Neutrophil (primary cell): ENCODE data around the gene IFIT1.

Experiments used
- H3K27ac ChIP-seq: fragments of 200-600 bp; sonication (generic); 2 replicates; pipeline ENCODE4 v1.5.1; 2016; ENCODE audit warnings: mild to moderate bottlenecking, moderate library complexity
- H3K27me3 ChIP-seq: fragments of 200-600 bp; sonication (generic); 2 replicates; pipeline ENCODE4 v1.6.0; 2016; ENCODE audit warnings: mild to moderate bottlenecking
- H3K36me3 ChIP-seq: fragments of 200-600 bp; sonication (generic); 2 replicates; pipeline ENCODE4 v1.5.1; 2017
- H3K4me1 ChIP-seq, 2 experiments: fragments of 200-600 bp in 1 of 2; sonication (generic) in 1 of 2; 1 replicate in 1 of 2; 2 replicates in 1 of 2; pipeline versions ENCODE4 v1.5.1 to v1.6.1; 2013 to 2016; ENCODE audit warnings: low read depth in 1 of 2, low read length in 1 of 2, mild to moderate bottlenecking in 1 of 2, moderate library complexity in 1 of 2; ENCODE audit not compliant: control insufficient read depth in 1 of 2, insufficient read depth in 1 of 2
- H3K4me3 ChIP-seq, 2 experiments: fragments of 200-600 bp in 1 of 2; sonication (generic) in 1 of 2; 1 replicate in 1 of 2; 2 replicates in 1 of 2; pipeline ENCODE4 v1.5.1; 2013 to 2016; ENCODE audit warnings: low read depth in 1 of 2, low read length in 1 of 2, mild to moderate bottlenecking in 1 of 2, moderate library complexity in 1 of 2
- H3K9me3 ChIP-seq: fragments of 200-600 bp; sonication (generic); 2 replicates; pipeline ENCODE4 v1.5.1; 2016
- TF ChIP-seq, protein P1 (sequence below): fragments of 200-600 bp; sonication (generic); IDR thresholded peaks from 2 replicates; pipeline ENCODE4 v1.5.1; 2016; ENCODE audit warnings: antibody characterized with exemption

Gene IFIT1

DNA sequence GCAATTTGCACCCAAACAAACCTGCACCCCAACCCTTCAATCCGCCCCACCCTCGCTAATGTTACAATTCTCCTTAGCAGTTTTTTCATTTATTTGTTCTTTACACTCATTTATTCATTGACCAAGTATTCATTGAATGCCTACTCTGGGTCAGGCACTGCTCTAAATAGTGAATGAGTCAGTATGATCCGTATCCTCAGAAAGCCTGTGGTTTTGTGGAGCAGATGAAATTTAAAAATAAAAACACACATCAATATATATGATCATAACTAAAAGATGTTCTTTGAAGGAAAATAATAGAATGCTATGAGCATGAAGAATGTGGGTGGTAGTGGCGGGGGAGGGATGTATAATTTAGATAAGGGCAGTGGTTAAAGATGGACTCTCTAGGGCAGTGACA is 35.2 kb downstream of the IFIT1 start:
- Histone ChIP-seq H3K36me3 (no peaks in the 10 kb centered on the region), H3K9me3 (no peaks in the 10 kb centered on the region), H3K4me1 (no peaks in the 10 kb centered on the region), H3K4me3 (no peak overlapping the region), H3K27ac (no peak overlapping the region), H3K27me3 (peaks cover 7% of the 10 kb centered on the region)
- TF ChIP-seq, protein P1, sequence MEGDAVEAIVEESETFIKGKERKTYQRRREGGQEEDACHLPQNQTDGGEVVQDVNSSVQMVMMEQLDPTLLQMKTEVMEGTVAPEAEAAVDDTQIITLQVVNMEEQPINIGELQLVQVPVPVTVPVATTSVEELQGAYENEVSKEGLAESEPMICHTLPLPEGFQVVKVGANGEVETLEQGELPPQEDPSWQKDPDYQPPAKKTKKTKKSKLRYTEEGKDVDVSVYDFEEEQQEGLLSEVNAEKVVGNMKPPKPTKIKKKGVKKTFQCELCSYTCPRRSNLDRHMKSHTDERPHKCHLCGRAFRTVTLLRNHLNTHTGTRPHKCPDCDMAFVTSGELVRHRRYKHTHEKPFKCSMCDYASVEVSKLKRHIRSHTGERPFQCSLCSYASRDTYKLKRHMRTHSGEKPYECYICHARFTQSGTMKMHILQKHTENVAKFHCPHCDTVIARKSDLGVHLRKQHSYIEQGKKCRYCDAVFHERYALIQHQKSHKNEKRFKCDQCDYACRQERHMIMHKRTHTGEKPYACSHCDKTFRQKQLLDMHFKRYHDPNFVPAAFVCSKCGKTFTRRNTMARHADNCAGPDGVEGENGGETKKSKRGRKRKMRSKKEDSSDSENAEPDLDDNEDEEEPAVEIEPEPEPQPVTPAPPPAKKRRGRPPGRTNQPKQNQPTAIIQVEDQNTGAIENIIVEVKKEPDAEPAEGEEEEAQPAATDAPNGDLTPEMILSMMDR, result no peak

- Histone ChIP-seq H3K36me3 (no peaks in the 10 kb centered on the region), H3K27me3 (peaks cover 19% of the 10 kb centered on the region), H3K9me3 (no peaks in the 10 kb centered on the region), H3K27ac (no peak overlapping the region), H3K4me1 (no peaks in the 10 kb centered on the region), H3K4me3 (no peak overlapping the region)
- TF ChIP-seq, protein P1, result no peak
Measured at GRCh38 chr10:89428877-89429276, 36.5 kb downstream of the IFIT1 start.

GRCh38 chr10:89431977-89432376 is 39.6 kb downstream of the IFIT1 start:
- H3K4me1 ChIP-seq, result no peaks in the 10 kb centered on the region
- H3K4me3 ChIP-seq, result no peak overlapping the region
- H3K9me3 ChIP-seq, result no peaks in the 10 kb centered on the region
- H3K36me3 ChIP-seq, result no peaks in the 10 kb centered on the region
- TF ChIP-seq, protein P1, result no peak
- H3K27me3 ChIP-seq, result peaks cover 42% of the 10 kb centered on the region
- H3K27ac ChIP-seq, result no peak overlapping the region

- Histone ChIP-seq H3K4me3 (no peak overlapping the region), H3K27me3 (peaks cover 46% of the 10 kb centered on the region), H3K27ac (no peak overlapping the region), H3K4me1 (no peaks in the 10 kb centered on the region), H3K36me3 (no peaks in the 10 kb centered on the region), H3K9me3 (no peaks in the 10 kb centered on the region)
- TF ChIP-seq, protein P1, result no peak
Measured at GRCh38 chr10:89438525-89438924, 46.1 kb downstream of the IFIT1 start.

DNA sequence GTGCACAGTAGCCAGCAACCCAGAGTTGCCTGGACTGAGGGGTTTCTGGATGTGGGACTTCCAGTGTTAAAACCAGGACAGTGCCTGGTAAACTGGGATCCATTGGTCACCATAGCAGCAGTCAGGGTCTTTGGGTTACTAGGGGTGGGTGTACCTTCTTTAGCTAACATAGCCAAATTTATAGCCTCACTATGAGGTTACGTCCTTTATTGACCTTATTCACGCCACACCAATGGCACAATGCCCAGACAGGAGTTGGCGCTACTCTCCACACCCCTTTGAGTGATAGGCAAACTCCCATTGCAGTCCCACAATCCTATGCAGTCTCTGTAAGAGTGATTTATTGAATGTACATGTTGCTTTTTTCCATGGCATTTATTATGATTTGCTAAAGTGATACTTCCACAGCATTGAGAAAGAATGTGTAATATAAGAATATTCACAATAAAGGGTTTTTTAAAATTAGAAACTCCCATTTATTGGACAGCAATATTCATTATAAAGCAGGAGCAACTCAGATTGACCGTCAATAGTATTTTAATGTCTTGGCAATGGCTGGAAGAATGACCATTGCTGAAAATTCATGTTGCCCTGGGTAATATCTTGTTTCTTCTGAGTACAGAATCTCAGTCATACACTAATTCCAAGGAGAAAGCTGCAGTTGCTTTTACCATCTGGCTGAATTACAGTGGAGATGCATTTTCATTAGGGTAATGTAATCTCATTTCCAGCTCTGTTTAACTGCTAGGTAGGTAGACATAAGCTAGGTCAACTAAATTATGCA is 48.0 kb downstream of the IFIT1 start:
- Histone ChIP-seq H3K27me3 (peaks cover 27% of the 10 kb centered on the region), H3K36me3 (no peaks in the 10 kb centered on the region), H3K4me3 (no peak overlapping the region), H3K27ac (no peak overlapping the region), H3K4me1 (no peaks in the 10 kb centered on the region), H3K9me3 (no peaks in the 10 kb centered on the region)
- TF ChIP-seq, protein P1, result no peak
